SK-N-SH (cell line): ENCODE measurements around the gene PARD3. TPM values are rescaled to one million over a fixed set of nuclear protein-coding genes. Genes with fewer than 3 reads are reported as not detected.

ENCODE experiments used
- CTCF ChIA-PET: fragments of 300-600, 350-600 bp; formaldehyde crosslinking; extraction: SDS; loops from one replicate; lab custom pipeline; 2021; lab: Yijun Ruan, JAX
- POLR2A ChIA-PET: fragments of 350-600 bp; sonication (Branson Sonifier 250); formaldehyde crosslinking; extraction: SDS; loops from one replicate; lab custom pipeline; 2020; ENCODE audit warnings: antibody characterized with exemption, inconsistent platforms; lab: Yijun Ruan, JAX
- DNase-seq: peaks from one replicate; pipeline ENCODE4 v3.0.0; 2012
- H2AFZ ChIP-seq: fragments of 200-600 bp; sonication (generic); 2 replicates; pipeline ENCODE4 v1.8.1; 2016; ENCODE audit warnings: antibody characterized with exemption, mild to moderate bottlenecking, low read depth
- H3F3A ChIP-seq: fragments of 200-600 bp; sonication (generic); replicated peaks from 2 replicates; pipeline ENCODE3; 2016; ENCODE audit warnings: antibody characterized with exemption, mild to moderate bottlenecking; ENCODE audit not compliant: insufficient read depth
- H3K27ac ChIP-seq, 2 experiments: fragments of 200-500 bp in 1 of 2; fragments of 200-600 bp in 1 of 2; sonication (Bioruptor generic) in 1 of 2; sonication (generic), shearing (Covaris generic) in 1 of 2; 2 replicates each; pipeline versions ENCODE4 v1.5.1 to v1.6.1; 2014 to 2016; ENCODE audit warnings: low read depth in 2 of 2, inconsistent platforms in 1 of 2, low read length in 1 of 2, mild to moderate bottlenecking in 1 of 2, mixed read lengths in 1 of 2
- H3K27me3 ChIP-seq: fragments of 200-600 bp; sonication (generic), shearing (Covaris generic); 2 replicates; pipeline ENCODE4 v1.6.1; 2016; ENCODE audit warnings: mixed run types; ENCODE audit not compliant: insufficient read depth
- H3K36me3 ChIP-seq, 2 experiments: fragments of 200-500 bp in 1 of 2; fragments of 200-600 bp in 1 of 2; sonication (Bioruptor generic) in 1 of 2; sonication (generic) in 1 of 2; replicated peaks in 1 of 2; 2 replicates each; pipeline versions ENCODE3 to v1.5.1; 2014 to 2016; ENCODE audit warnings: low read length in 1 of 2, mild to moderate bottlenecking in 1 of 2; ENCODE audit not compliant: insufficient read depth in 2 of 2, control insufficient read depth in 1 of 2
- H3K4me1 ChIP-seq, 2 experiments: fragments of 200-500 bp in 1 of 2; fragments of 200-600 bp in 1 of 2; sonication (Bioruptor generic) in 1 of 2; sonication (generic), shearing (Covaris generic) in 1 of 2; 2 replicates each; pipeline versions ENCODE4 v1.5.1 to v1.6.1; 2014 to 2016; ENCODE audit warnings: low read depth in 1 of 2, low read length in 1 of 2, mixed run types in 1 of 2; ENCODE audit not compliant: insufficient read depth in 2 of 2, control insufficient read depth in 1 of 2
- H3K4me2 ChIP-seq: fragments of 200-600 bp; sonication (generic), shearing (Covaris generic); 2 replicates; pipeline ENCODE4 v1.6.1; 2017; ENCODE audit warnings: mixed run types
- H3K4me3 ChIP-seq, 2 experiments: fragments of 200-500 bp in 1 of 2; fragments of 200-600 bp in 1 of 2; sonication (Bioruptor generic) in 1 of 2; sonication (generic), shearing (Covaris generic) in 1 of 2; 2 replicates each; pipeline versions ENCODE4 v1.5.1 to v1.8.1; 2014 to 2016; ENCODE audit warnings: low read depth in 2 of 2, inconsistent platforms in 1 of 2, low read length in 1 of 2, mild to moderate bottlenecking in 1 of 2, mixed read lengths in 1 of 2, moderate library complexity in 1 of 2
- H3K79me2 ChIP-seq: fragments of 200-600 bp; sonication (generic); 2 replicates; pipeline ENCODE4 v1.8.1; 2017; ENCODE audit warnings: mild to moderate bottlenecking; ENCODE audit not compliant: insufficient read depth
- H3K9ac ChIP-seq: fragments of 200-600 bp; sonication (generic); 2 replicates; pipeline ENCODE4 v1.6.1; 2017; ENCODE audit warnings: mixed run types
- H3K9me2 ChIP-seq: fragments of 200-600 bp; sonication (generic); 2 replicates; pipeline ENCODE4 v1.6.1; 2017; ENCODE audit warnings: mixed run types
- H3K9me3 ChIP-seq: fragments of 200-600 bp; sonication (generic); 2 replicates; pipeline ENCODE4 v1.6.1; 2017; ENCODE audit warnings: mixed run types, mild to moderate bottlenecking, moderate library complexity
- H4K20me1 ChIP-seq: fragments of 200-600 bp; sonication (generic); 2 replicates; pipeline ENCODE4 v1.6.1; 2017; ENCODE audit warnings: mild to moderate bottlenecking, mixed run types; ENCODE audit not compliant: insufficient read depth
- CHD2 ChIP-seq: fragments of 150-350 bp; IDR thresholded peaks from 2 replicates; pipeline ENCODE4 v1.6.1; 2018; ENCODE audit warnings: low read length; ENCODE audit not compliant: partially characterized antibody
- ELF1 ChIP-seq: IDR thresholded peaks from 2 replicates; pipeline ENCODE4 v1.4.0; 2012
- EP300 ChIP-seq, 2 experiments: IDR thresholded peaks; 2 replicates each; pipeline versions ENCODE4 v1.4.0 to v1.6.1; 2012; ENCODE audit warnings: borderline replicate concordance in 1 of 2, low read depth in 1 of 2, low read length in 1 of 2
- EZH2phosphoT487 ChIP-seq: fragments of 200-600 bp; sonication (generic); IDR thresholded peaks from 2 replicates; pipeline ENCODE4 v1.6.1; 2017; ENCODE audit warnings: low read depth, mixed run types, mild to moderate bottlenecking, antibody characterized with exemption, moderate library complexity, borderline replicate concordance
- FOSL2 ChIP-seq: IDR thresholded peaks from 2 replicates; pipeline ENCODE4 v1.4.0; 2012; ENCODE audit warnings: low read depth, mild to moderate bottlenecking, moderate library complexity, borderline replicate concordance
- FOXM1 ChIP-seq: IDR thresholded peaks from 2 replicates; pipeline ENCODE4 v1.4.0; 2012; ENCODE audit warnings: low read depth, mild to moderate bottlenecking
- GABPA ChIP-seq: IDR thresholded peaks from 2 replicates; pipeline ENCODE4 v1.4.0; 2012; ENCODE audit warnings: low read depth, mild to moderate bottlenecking
- GATA2 ChIP-seq: sonication (generic); formaldehyde crosslinking; IDR thresholded peaks from 2 replicates; pipeline ENCODE4 v1.5.0; 2020; ENCODE audit warnings: mild to moderate bottlenecking, missing genetic modification reagents
- JUND ChIP-seq: IDR thresholded peaks from 2 replicates; pipeline ENCODE4 v1.4.0; 2012
- MEF2A ChIP-seq: IDR thresholded peaks from 2 replicates; pipeline ENCODE4 v1.4.0; 2012; ENCODE audit warnings: low read depth, borderline replicate concordance
- NRF1 ChIP-seq: IDR thresholded peaks from 2 replicates; pipeline ENCODE4 v1.6.1; 2012; ENCODE audit warnings: low read depth, mild to moderate bottlenecking, low read length
- PBX3 ChIP-seq: IDR thresholded peaks from 2 replicates; pipeline ENCODE4; 2012
- RAD21 ChIP-seq: IDR thresholded peaks from 2 replicates; pipeline ENCODE4 v1.6.1; 2012; ENCODE audit warnings: mild to moderate bottlenecking, low read length
- RCOR1 ChIP-seq: fragments of 150-350 bp; IDR thresholded peaks from 2 replicates; pipeline ENCODE4 v1.6.1; 2017; ENCODE audit warnings: antibody characterized with exemption, low read length
- SIN3A ChIP-seq: IDR thresholded peaks from 2 replicates; pipeline ENCODE4 v1.6.1; 2012; ENCODE audit warnings: low read depth, mild to moderate bottlenecking, low read length, moderate library complexity, borderline replicate concordance
- TEAD4 ChIP-seq: IDR thresholded peaks from 2 replicates; pipeline ENCODE4 v1.4.0; 2012; ENCODE audit warnings: mild to moderate bottlenecking, borderline replicate concordance; ENCODE audit not compliant: insufficient read depth
- USF1 ChIP-seq: IDR thresholded peaks from 2 replicates; pipeline ENCODE4 v1.4.0; 2012; ENCODE audit warnings: low read depth, borderline replicate concordance
- USF2 ChIP-seq: fragments of 150-350 bp; IDR thresholded peaks from 2 replicates; pipeline ENCODE4 v1.6.1; 2017; ENCODE audit warnings: antibody characterized with exemption, low read length, low read depth, borderline replicate concordance
- WGBS: methylation state at CpG from one replicate; pipeline ENCODE4 v1.1.6; 2017; ENCODE audit warnings: low lambda C conversion rate; 5-methylcytosine and 5-hydroxymethylcytosine counted together
- polyA plus RNA-seq, 3 experiments: library from polyadenylated mRNA; depleted of rRNA; stranded (reverse); fragments of >200 nt; gene quantifications; 2 replicates each; pipeline ENCODE4 v1.2.3, GENCODE V29; 2012
- TF ChIP-seq, protein P1 (sequence below): IDR thresholded peaks from 2 replicates; pipeline ENCODE4 v1.4.0; 2012; ENCODE audit warnings: low read depth
- TF ChIP-seq, protein P2 (sequence below): fragments of 200-600 bp; sonication (generic); IDR thresholded peaks from 2 replicates; pipeline ENCODE4 v1.6.1; 2017; ENCODE audit warnings: antibody characterized with exemption, mild to moderate bottlenecking, moderate library complexity

The PARD3 gene
- polyA plus RNA-seq, 1 of the 3 experiments (the other 2 are of a cell fraction), result 29.4 TPM

GRCh38 chr10:34399013-34399412 lies 416.1 kb downstream of the PARD3 start:
- CTCF ChIA-PET, result no interaction called here

DNA sequence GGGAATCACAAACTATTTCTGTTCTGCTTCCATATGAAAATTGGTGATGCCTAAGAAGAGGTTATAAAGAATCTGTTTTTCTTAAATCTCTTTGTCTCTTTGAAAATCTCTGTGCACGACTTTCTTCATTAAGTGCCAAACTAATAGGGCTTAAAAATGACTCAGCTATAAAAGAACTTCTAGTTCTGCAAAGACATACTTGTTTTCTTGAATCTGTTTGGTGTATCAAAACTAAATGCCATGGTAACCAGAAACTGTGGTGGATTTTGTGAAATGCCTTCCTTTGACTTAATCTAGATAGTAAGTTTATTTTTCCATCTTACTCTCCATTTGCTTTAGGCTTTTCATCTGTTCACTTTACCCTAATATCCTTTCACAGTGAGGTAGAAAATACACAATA lies 417.8 kb downstream of the PARD3 start:
- no peaks in the 10 kb centered on the region for H3K9me3 ChIP-seq
- H4K20me1 ChIP-seq, result no peaks in the 10 kb centered on the region
- DNase-seq, result no peak
- H3K9ac ChIP-seq, result peak overlapping the region; percentile 23; the same call in 1 of the 2 replicates
- H3F3A ChIP-seq, result peaks cover 13% of the 10 kb centered on the region
- POLR2A ChIA-PET, result no interaction called here
- peak overlapping the region; percentile 8; the same call in 1 of the 2 replicates for H3K4me2 ChIP-seq
- H3K79me2 ChIP-seq, result no peaks in the 10 kb centered on the region
- H2AFZ ChIP-seq, result no peak overlapping the region
- peaks cover 0 to 16% of the 10 kb centered on the region in 2 experiments for H3K36me3 ChIP-seq
- peak overlapping the region; percentile 3 to 91; a peak in 2 of 4 replicates for H3K27ac ChIP-seq
- no peak overlapping the region for H3K4me3 ChIP-seq
- no peaks in the 10 kb centered on the region for H3K27me3 ChIP-seq
- CTCF ChIA-PET, result interaction anchor here (0.9 kb wide), 1 partner anchor 76 kb away, joined by 3 read pairs; no protein-coding TSS in a partner anchor
- no peaks in the 10 kb centered on the region for H3K9me2 ChIP-seq
- 23% methylated on average over 1 of the region's 1 CpG for WGBS
- no peaks in the 10 kb centered on the region; a peak in 2 of 4 replicates for H3K4me1 ChIP-seq
- TF ChIP-seq, protein P1, sequence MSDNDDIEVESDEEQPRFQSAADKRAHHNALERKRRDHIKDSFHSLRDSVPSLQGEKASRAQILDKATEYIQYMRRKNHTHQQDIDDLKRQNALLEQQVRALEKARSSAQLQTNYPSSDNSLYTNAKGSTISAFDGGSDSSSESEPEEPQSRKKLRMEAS, result no peak
- no peak for TF ChIP-seq FOSL2
- TF ChIP-seq GATA2 (CRISPR knock-in tag), result no peak
- no peak for TF ChIP-seq EP300 (IDR thresholded peaks at IDR 0.05; ENCODE audit: borderline replicate concordance in 1 of 2, low read depth in 1 of 2, low read length in 1 of 2)
- no peak for TF ChIP-seq TEAD4
- TF ChIP-seq USF2, result no peak
- no peak for TF ChIP-seq USF1
- TF ChIP-seq ELF1, result no peak
- no peak for TF ChIP-seq EZH2phosphoT487
- TF ChIP-seq RCOR1, result no peak
- no peak for TF ChIP-seq MEF2A
- TF ChIP-seq PBX3, result no peak
- no peak for TF ChIP-seq GABPA
- no peak for TF ChIP-seq FOXM1
- TF ChIP-seq, protein P2, sequence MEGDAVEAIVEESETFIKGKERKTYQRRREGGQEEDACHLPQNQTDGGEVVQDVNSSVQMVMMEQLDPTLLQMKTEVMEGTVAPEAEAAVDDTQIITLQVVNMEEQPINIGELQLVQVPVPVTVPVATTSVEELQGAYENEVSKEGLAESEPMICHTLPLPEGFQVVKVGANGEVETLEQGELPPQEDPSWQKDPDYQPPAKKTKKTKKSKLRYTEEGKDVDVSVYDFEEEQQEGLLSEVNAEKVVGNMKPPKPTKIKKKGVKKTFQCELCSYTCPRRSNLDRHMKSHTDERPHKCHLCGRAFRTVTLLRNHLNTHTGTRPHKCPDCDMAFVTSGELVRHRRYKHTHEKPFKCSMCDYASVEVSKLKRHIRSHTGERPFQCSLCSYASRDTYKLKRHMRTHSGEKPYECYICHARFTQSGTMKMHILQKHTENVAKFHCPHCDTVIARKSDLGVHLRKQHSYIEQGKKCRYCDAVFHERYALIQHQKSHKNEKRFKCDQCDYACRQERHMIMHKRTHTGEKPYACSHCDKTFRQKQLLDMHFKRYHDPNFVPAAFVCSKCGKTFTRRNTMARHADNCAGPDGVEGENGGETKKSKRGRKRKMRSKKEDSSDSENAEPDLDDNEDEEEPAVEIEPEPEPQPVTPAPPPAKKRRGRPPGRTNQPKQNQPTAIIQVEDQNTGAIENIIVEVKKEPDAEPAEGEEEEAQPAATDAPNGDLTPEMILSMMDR, result no peak
- TF ChIP-seq CHD2, result no peak

More at GRCh38 chr10:34399013-34399412, 416.1 kb downstream of the PARD3 start:
- Histone ChIP-seq H3F3A (peaks cover 11% of the 10 kb centered on the region), H3K4me1 (no peaks in the 10 kb centered on the region; a peak in 3 of 4 replicates), H3K4me3 (no peak overlapping the region), H3K36me3 (peaks cover 0 to 16% of the 10 kb centered on the region in 2 experiments), H2AFZ (no peak overlapping the region), H3K79me2 (no peaks in the 10 kb centered on the region), H3K9me2 (no peaks in the 10 kb centered on the region), H3K9ac (no peak overlapping the region), H3K27me3 (no peaks in the 10 kb centered on the region), H4K20me1 (no peaks in the 10 kb centered on the region), H3K27ac (no peak overlapping the region), H3K4me2 (no peak overlapping the region), H3K9me3 (no peaks in the 10 kb centered on the region)
- no peak for DNase-seq
- 75% methylated on average over 7 of the region's 7 CpGs for WGBS
- POLR2A ChIA-PET, result no interaction called here
- TF ChIP-seq SIN3A, result no peak
- TF ChIP-seq, protein P1, result no peak
- TF ChIP-seq EZH2phosphoT487, result no peak
- no peak for TF ChIP-seq FOSL2
- no peak for TF ChIP-seq USF2
- TF ChIP-seq JUND, result no peak
- TF ChIP-seq TEAD4, result no peak
- no peak for TF ChIP-seq RCOR1
- no peak for TF ChIP-seq RAD21
- no peak for TF ChIP-seq NRF1
